Measurements from ENCODE around the gene ZNF576. TPM values are rescaled to one million over a fixed set of nuclear protein-coding genes. Genes with fewer than 3 reads are reported as not detected.

ZNF576 gene
- total and polyA plus RNA-seq, 9 of the 15 experiments (the other 6 are each of a cell fraction or from before 2014, with no cell fraction given) = 6.8 to 18.2 (median 12.2) TPM

- H3K79me2 ChIP-seq (ENCODE audit: control insufficient read depth, insufficient read depth, low read length) = peaks cover 7% of the 10 kb centered on the region; the same call in 2 of the 3 replicates
- H3K4me1 ChIP-seq (replicated peaks in 1 of 2; ENCODE audit: control insufficient read depth in 2 of 2, insufficient read depth in 2 of 2, low read length in 2 of 2) = peaks cover 20 to 21% of the 10 kb centered on the region in 2 experiments
- H2AFZ ChIP-seq (ENCODE audit: low read depth, low read length) = no peak overlapping the region
- FAIRE-seq (peak; percentile 72), DNase-seq (ENCODE audit: extremely low read depth in 1 of 4, low spot score in 3 of 4) (peak in 1 of 4 experiments; percentile 59), ATAC-seq (peak; percentile 46)
- no peaks in the 10 kb centered on the region for H3K9me3 ChIP-seq (replicated peaks; ENCODE audit: control insufficient read depth, insufficient read depth, low read depth, low read length)
- H3K36me3 ChIP-seq (ENCODE audit: control insufficient read depth, insufficient read depth, low read length) = peaks cover 29% of the 10 kb centered on the region; the same call in 2 of the 3 replicates
- intact Hi-C loops (cut with micrococcal nuclease) = no loop called here
- peak overlapping the region; percentile 19; the same call in 1 of the 3 replicates for H3K27ac ChIP-seq (ENCODE audit: extremely low read depth, low read depth, low read length)
- WGBS (ENCODE audit: insufficient coverage, low coverage, missing lambda C conversion rate) = 31% methylated on average over 7 of the region's 7 CpGs
- no peak overlapping the region for H3K4me2 ChIP-seq (ENCODE audit: insufficient read depth, low read length)
- peak overlapping the region in 1 of 2 experiments; percentile 38; a peak in 1 of 4 replicates for H3K9ac ChIP-seq (ENCODE audit: insufficient read depth in 1 of 2, low read depth in 2 of 2, low read length in 2 of 2)
- H3K27me3 ChIP-seq (ENCODE audit: control insufficient read depth in 2 of 2, insufficient read depth in 2 of 2, low read length in 2 of 2) = no peaks in the 10 kb centered on the region
- CTCF ChIA-PET (ENCODE audit: low intra/inter-chr PET ratio) = no interaction called here
- in situ Hi-C loops (cut with MboI) = no loop called here
- H4K20me1 ChIP-seq (replicated peaks; ENCODE audit: control insufficient read depth, insufficient read depth, low read length) = no peaks in the 10 kb centered on the region
- no TSS peak for BruUV-seq (replicated peaks)
- H3K9me1 ChIP-seq (ENCODE audit: control insufficient read depth, insufficient read depth, low read length) = peaks cover 5% of the 10 kb centered on the region
- H3K4me3 ChIP-seq = no peak overlapping the region
- POLR2A ChIA-PET = interaction anchor here (4.2 to 8.7 kb wide), 2 partner anchors 9 to 10 kb away, joined by 35 to 60 read pairs; partner anchors contain the start of genes IRGQ and ZNF576
- TF ChIP-seq CBFA2T3 (IDR thresholded peaks at IDR 0.05) (peak; percentile 70), TRIM28 (IDR thresholded peaks at IDR 0.05) (no peak), E2F4 (CRISPR knock-in tag; IDR thresholded peaks at IDR 0.05; ENCODE audit: low read depth) (no peak), ZNF121 (CRISPR knock-in tag; conservative IDR thresholded peaks at IDR 0.05) (peak; percentile 78), SMC3 (conservative IDR thresholded peaks at IDR 0.05; ENCODE audit: insufficient read depth, low read depth, low read length) (no peak), TSC22D4 (tag; IDR thresholded peaks at IDR 0.05) (no peak), TCF3 (CRISPR knock-in tag; IDR thresholded peaks at IDR 0.05) (peak; percentile 43; the same call in 1 of the 2 replicates), ZBTB8A (IDR thresholded peaks at IDR 0.05; ENCODE audit: partially characterized antibody) (no peak), BRF1 (IDR thresholded peaks at IDR 0.05; ENCODE audit: borderline replicate concordance, extremely low read depth, insufficient read length) (no peak), RAD21 (CRISPR knock-in tag; conservative IDR thresholded peaks at IDR 0.05 in 1 of 2, IDR thresholded peaks at IDR 0.05 in 1 of 2) (no peak), NR2F6 (CRISPR knock-in tag; IDR thresholded peaks at IDR 0.05) (no peak), TAL1 (IDR thresholded peaks at IDR 0.05) (peak; percentile 44), JUNB (CRISPR knock-in tag; conservative IDR thresholded peaks at IDR 0.05) (no peak), POLR2A (conservative IDR thresholded peaks at IDR 0.05) (0 out of 2 replicates have a peak, but pooled peaks have one; percentile 24), SUPT5H (IDR thresholded peaks at IDR 0.05) (peak; percentile 33; the same call in 1 of the 2 replicates), NFIC (IDR thresholded peaks at IDR 0.05) (peak; percentile 89), HNRNPK (IDR thresholded peaks at IDR 0.05; ENCODE audit: low read depth, low read length, poor library complexity, severe bottlenecking) (no peak), POLR2AphosphoS2 (IDR thresholded peaks at IDR 0.05; ENCODE audit: low read length) (no peak), JUN (IDR thresholded peaks at IDR 0.05; ENCODE audit: borderline replicate concordance, low read depth, low read length) (no peak), JUN (CRISPR knock-in tag; IDR thresholded peaks at IDR 0.05; ENCODE audit: borderline replicate concordance) (no peak), ZNF79 (CRISPR knock-in tag; IDR thresholded peaks at IDR 0.05; ENCODE audit: low read depth) (no peak), CBFA2T2 (conservative IDR thresholded peaks at IDR 0.05) (peak; percentile 23; the same call in 1 of the 2 replicates), RBM15 (IDR thresholded peaks at IDR 0.05; ENCODE audit: insufficient read depth, low read length) (no peak)
Observed at GRCh38 chr19:43605875-43606568, 9.6 kb downstream of the ZNF576 start.
